Nephron progenitor cell (in vitro differentiated cells): ENCODE data around the gene RPS10.

Source experiments
- DNase-seq: peaks from one replicate; pipeline ENCODE4 v3.0.0; 2021
- H3K27ac Mint-ChIP-seq: 2 replicates; pipeline ENCODE4 v1.8.0; 2021; ENCODE audit warnings: mild to moderate bottlenecking, moderate library complexity, mixed read lengths
- H3K27me3 Mint-ChIP-seq: 2 replicates; pipeline ENCODE4 v1.8.0; 2021; ENCODE audit warnings: mild to moderate bottlenecking, low read depth, mixed read lengths; ENCODE audit not compliant: poor library complexity
- H3K36me3 Mint-ChIP-seq: 2 replicates; pipeline ENCODE4 v1.8.0; 2021; ENCODE audit warnings: low read depth, mixed read lengths
- H3K4me1 Mint-ChIP-seq: 2 replicates; pipeline ENCODE4 v1.8.0; 2021; ENCODE audit warnings: mixed read lengths
- H3K4me3 Mint-ChIP-seq: 2 replicates; pipeline ENCODE4 v1.8.0; 2021; ENCODE audit warnings: mild to moderate bottlenecking, moderate library complexity, mixed read lengths
- H3K9me3 Mint-ChIP-seq: 2 replicates; pipeline ENCODE4 v1.8.0; 2021; ENCODE audit warnings: mild to moderate bottlenecking, moderate library complexity, mixed read lengths
- TF ChIP-seq, protein P1 (sequence below): fragments of 200-600 bp; sonication (generic); IDR thresholded peaks from 2 replicates; pipeline ENCODE4 v1.5.0; 2021; ENCODE audit warnings: antibody characterized with exemption

RPS10 gene

DNA sequence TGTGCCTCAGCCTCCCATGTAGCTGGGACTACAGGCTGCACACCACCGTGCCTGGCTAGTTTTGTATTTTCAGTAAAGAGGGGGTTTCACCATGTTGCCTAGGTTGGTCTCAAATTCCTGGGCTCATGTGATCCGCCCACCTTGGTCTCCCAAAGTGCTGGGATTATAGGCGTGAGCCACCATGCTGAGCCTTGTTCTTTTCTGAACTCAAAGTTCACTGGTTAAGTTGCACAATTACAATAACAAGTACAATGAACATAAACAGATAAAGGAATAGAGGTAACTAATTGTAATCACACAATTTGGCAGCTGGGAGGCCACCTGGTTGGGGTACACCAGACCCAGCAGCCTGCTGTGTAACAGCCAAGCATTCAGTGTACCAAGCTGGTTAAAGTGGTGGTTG lies 40.1 kb downstream of the RPS10 start:
- DNase-seq = no peak
- Mint-ChIP-seq H3K4me1 (peaks cover 50% of the 10 kb centered on the region), H3K4me3 (no peak overlapping the region), H3K27ac (no peak overlapping the region), H3K9me3 (peaks cover 7% of the 10 kb centered on the region), H3K27me3 (no peaks in the 10 kb centered on the region), H3K36me3 (peaks cover 21% of the 10 kb centered on the region)
- TF ChIP-seq, protein P1, sequence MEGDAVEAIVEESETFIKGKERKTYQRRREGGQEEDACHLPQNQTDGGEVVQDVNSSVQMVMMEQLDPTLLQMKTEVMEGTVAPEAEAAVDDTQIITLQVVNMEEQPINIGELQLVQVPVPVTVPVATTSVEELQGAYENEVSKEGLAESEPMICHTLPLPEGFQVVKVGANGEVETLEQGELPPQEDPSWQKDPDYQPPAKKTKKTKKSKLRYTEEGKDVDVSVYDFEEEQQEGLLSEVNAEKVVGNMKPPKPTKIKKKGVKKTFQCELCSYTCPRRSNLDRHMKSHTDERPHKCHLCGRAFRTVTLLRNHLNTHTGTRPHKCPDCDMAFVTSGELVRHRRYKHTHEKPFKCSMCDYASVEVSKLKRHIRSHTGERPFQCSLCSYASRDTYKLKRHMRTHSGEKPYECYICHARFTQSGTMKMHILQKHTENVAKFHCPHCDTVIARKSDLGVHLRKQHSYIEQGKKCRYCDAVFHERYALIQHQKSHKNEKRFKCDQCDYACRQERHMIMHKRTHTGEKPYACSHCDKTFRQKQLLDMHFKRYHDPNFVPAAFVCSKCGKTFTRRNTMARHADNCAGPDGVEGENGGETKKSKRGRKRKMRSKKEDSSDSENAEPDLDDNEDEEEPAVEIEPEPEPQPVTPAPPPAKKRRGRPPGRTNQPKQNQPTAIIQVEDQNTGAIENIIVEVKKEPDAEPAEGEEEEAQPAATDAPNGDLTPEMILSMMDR = no peak

- Mint-ChIP-seq H3K9me3 (peaks cover 11% of the 10 kb centered on the region), H3K27me3 (no peaks in the 10 kb centered on the region), H3K27ac (peak overlapping the region; percentile 73), H3K36me3 (peaks cover 27% of the 10 kb centered on the region), H3K4me1 (peaks cover 55% of the 10 kb centered on the region), H3K4me3 (no peak overlapping the region)
- DNase-seq = no peak
- TF ChIP-seq, protein P1 = no peak
Measured at GRCh38 chr6:34384321-34385153, 41.3 kb downstream of the RPS10 start.

- TF ChIP-seq, protein P1 = no peak
- peak overlapping the region; percentile 36 for H3K4me3 Mint-ChIP-seq
- DNase-seq = no peak
- peaks cover 25% of the 10 kb centered on the region for H3K36me3 Mint-ChIP-seq
- H3K27ac Mint-ChIP-seq = peak overlapping the region; percentile 73
- no peaks in the 10 kb centered on the region for H3K27me3 Mint-ChIP-seq
- H3K9me3 Mint-ChIP-seq = peaks cover 11% of the 10 kb centered on the region
- peaks cover 51% of the 10 kb centered on the region for H3K4me1 Mint-ChIP-seq
Measured at GRCh38 chr6:34383656-34384320, 42.1 kb downstream of the RPS10 start.

GRCh38 chr6:34383161-34383631 lies 42.7 kb downstream of the RPS10 start:
- Mint-ChIP-seq H3K27ac (peak overlapping the region; percentile 71), H3K4me1 (peaks cover 54% of the 10 kb centered on the region)

GRCh38 chr6:34381081-34381480 lies 44.8 kb downstream of the RPS10 start:
- Mint-ChIP-seq H3K27me3 (no peaks in the 10 kb centered on the region), H3K36me3 (peaks cover 28% of the 10 kb centered on the region)

More at GRCh38 chr6:34383161-34383631, 42.7 kb downstream of the RPS10 start:
- Mint-ChIP-seq H3K9me3 (peaks cover 11% of the 10 kb centered on the region), H3K27me3 (no peaks in the 10 kb centered on the region), H3K4me3 (peak overlapping the region; percentile 36), H3K36me3 (peaks cover 31% of the 10 kb centered on the region)
- TF ChIP-seq, protein P1 = no peak
- peak; percentile 21 for DNase-seq

More at GRCh38 chr6:34381081-34381480, 44.8 kb downstream of the RPS10 start:
- no peak overlapping the region for H3K27ac Mint-ChIP-seq
- TF ChIP-seq, protein P1 = no peak
- H3K4me3 Mint-ChIP-seq = no peak overlapping the region
- peaks cover 39% of the 10 kb centered on the region for H3K4me1 Mint-ChIP-seq
- peaks cover 11% of the 10 kb centered on the region for H3K9me3 Mint-ChIP-seq
- no peak for DNase-seq
